Natural killer cell (primary cell): ENCODE results near the gene CYP19A1. TPM values are rescaled to one million over a fixed set of nuclear protein-coding genes. Genes with fewer than 3 reads are reported as not detected.

Source experiments
- ATAC-seq, 3 donors: fragments of 150-1000 bp in 2 of 3; fragments of 200-7000 bp in 1 of 3; cut with Tn5 transposase; 1 replicate in 1 of 3; 2 replicates in 2 of 3; pipeline ENCODE4 v1.10.0; 2021; ENCODE audit warnings: mild to moderate bottlenecking in 2 of 3, moderate library complexity in 2 of 3
- DNase-seq, 2 donors: peaks; one replicate each; pipeline versions ENCODE4 v3.0.0 to v3.0.0-alpha.2; 2013 to 2021; ENCODE audit warnings: mixed read lengths in 1 of 2
- H3K27ac ChIP-seq: one replicate; pipeline ENCODE4 v1.5.1; 2013; ENCODE audit warnings: mild to moderate bottlenecking, low read length
- H3K27me3 ChIP-seq: one replicate; pipeline ENCODE4 v1.6.1; 2013; ENCODE audit warnings: low read length; ENCODE audit not compliant: control insufficient read depth, insufficient read depth
- H3K36me3 ChIP-seq: one replicate; pipeline ENCODE4 v1.6.1; 2013; ENCODE audit warnings: low read length; ENCODE audit not compliant: control insufficient read depth, insufficient read depth
- H3K4me1 ChIP-seq: one replicate; pipeline ENCODE4 v1.6.1; 2013; ENCODE audit warnings: low read length; ENCODE audit not compliant: control insufficient read depth, insufficient read depth
- H3K4me3 ChIP-seq: one replicate; pipeline ENCODE4 v1.5.1; 2013; ENCODE audit warnings: low read length
- H3K9me3 ChIP-seq: one replicate; pipeline ENCODE4 v1.6.1; 2013; ENCODE audit warnings: low read length; ENCODE audit not compliant: control insufficient read depth, insufficient read depth
- H3K27ac Mint-ChIP-seq, 2 donors: one replicate each; pipeline ENCODE4 v1.8.0; 2022; ENCODE audit warnings: mild to moderate bottlenecking in 2 of 2, mixed read lengths in 2 of 2, moderate library complexity in 1 of 2
- H3K27me3 Mint-ChIP-seq, 2 donors: one replicate each; pipeline ENCODE4 v1.8.0; 2022; ENCODE audit warnings: low read depth in 2 of 2, mixed read lengths in 2 of 2
- H3K36me3 Mint-ChIP-seq: one replicate; pipeline ENCODE4 v1.8.0; 2022; ENCODE audit warnings: mixed read lengths
- H3K4me1 Mint-ChIP-seq, 2 donors: one replicate each; pipeline ENCODE4 v1.8.0; 2022; ENCODE audit warnings: mixed read lengths in 2 of 2
- H3K4me3 Mint-ChIP-seq: one replicate; pipeline ENCODE4 v1.8.0; 2022; ENCODE audit warnings: mild to moderate bottlenecking, moderate library complexity, mixed read lengths
- H3K9me3 Mint-ChIP-seq, 2 donors: one replicate each; pipeline ENCODE4 v1.8.0; 2022; ENCODE audit warnings: mixed read lengths in 2 of 2
- WGBS: methylation state at CpG from one replicate; pipeline ENCODE4 v1.1.7; 2013; ENCODE audit warnings: missing lambda C conversion rate; ENCODE audit not compliant: insufficient coverage; 5-methylcytosine and 5-hydroxymethylcytosine counted together
- intact Hi-C: fragments of 100-400 bp; cut with micrococcal nuclease; formaldehyde crosslinking; loops from one replicate; pipeline ENCODE4 v1.14.2; 2022
- total RNA-seq, 4 donors: library from RNA; stranded (reverse); fragments of 120-200 nt in 1 of 4; gene quantifications; one replicate each; pipeline versions ENCODE4 v1.2.3 to v1.2.4, GENCODE V29; 2013 to 2022
- TF ChIP-seq, protein P1 (sequence below): fragments of 200-600 bp; IDR thresholded peaks from one replicate; pipeline ENCODE4 v1.8.0; 2022; ENCODE audit warnings: antibody characterized with exemption

The CYP19A1 gene
- total RNA-seq, 3 donors from 2014 or later (not counting 1 experiment from before 2014, with no cell fraction given): not detected

DNA sequence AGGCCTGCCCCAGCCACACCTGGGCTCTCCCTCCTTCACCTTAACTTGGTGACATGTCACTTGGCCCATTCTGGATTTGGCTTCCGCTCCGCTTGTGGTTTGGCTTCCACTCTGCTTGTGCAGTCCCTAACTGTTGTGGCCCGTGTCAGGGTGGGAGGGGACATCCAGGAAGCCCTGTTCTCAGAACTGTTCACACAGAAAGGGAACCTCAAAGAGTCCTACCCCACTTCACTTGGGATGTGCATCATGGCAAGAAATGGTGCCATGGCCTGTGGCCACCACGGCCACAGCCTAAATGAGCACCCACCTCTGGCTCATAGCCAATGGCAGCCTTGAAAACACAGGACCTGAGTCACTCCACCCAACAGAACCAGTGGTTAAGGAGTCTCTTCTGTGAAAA, 63.4 kb downstream of the CYP19A1 start:
- WGBS: 74% methylated on average over 4 of the region's 4 CpGs
- Histone ChIP-seq H3K4me1 (no peaks in the 10 kb centered on the region), H3K27me3 (peaks cover 3% of the 10 kb centered on the region), H3K27ac (no peak overlapping the region), H3K36me3 (no peaks in the 10 kb centered on the region), H3K4me3 (no peak overlapping the region), H3K9me3 (no peaks in the 10 kb centered on the region)
- H3K27ac Mint-ChIP-seq: no peak overlapping the region
- intact Hi-C loops: no loop called here
- no peak for DNase-seq
- H3K4me3 Mint-ChIP-seq: no peak overlapping the region
- no peak for ATAC-seq
- H3K36me3 Mint-ChIP-seq: no peaks in the 10 kb centered on the region
- H3K27me3 Mint-ChIP-seq: peaks cover 4 to 14% of the 10 kb centered on the region in 2 donors
- no peaks in the 10 kb centered on the region for H3K4me1 Mint-ChIP-seq
- no peaks in the 10 kb centered on the region for H3K9me3 Mint-ChIP-seq
- TF ChIP-seq, protein P1, sequence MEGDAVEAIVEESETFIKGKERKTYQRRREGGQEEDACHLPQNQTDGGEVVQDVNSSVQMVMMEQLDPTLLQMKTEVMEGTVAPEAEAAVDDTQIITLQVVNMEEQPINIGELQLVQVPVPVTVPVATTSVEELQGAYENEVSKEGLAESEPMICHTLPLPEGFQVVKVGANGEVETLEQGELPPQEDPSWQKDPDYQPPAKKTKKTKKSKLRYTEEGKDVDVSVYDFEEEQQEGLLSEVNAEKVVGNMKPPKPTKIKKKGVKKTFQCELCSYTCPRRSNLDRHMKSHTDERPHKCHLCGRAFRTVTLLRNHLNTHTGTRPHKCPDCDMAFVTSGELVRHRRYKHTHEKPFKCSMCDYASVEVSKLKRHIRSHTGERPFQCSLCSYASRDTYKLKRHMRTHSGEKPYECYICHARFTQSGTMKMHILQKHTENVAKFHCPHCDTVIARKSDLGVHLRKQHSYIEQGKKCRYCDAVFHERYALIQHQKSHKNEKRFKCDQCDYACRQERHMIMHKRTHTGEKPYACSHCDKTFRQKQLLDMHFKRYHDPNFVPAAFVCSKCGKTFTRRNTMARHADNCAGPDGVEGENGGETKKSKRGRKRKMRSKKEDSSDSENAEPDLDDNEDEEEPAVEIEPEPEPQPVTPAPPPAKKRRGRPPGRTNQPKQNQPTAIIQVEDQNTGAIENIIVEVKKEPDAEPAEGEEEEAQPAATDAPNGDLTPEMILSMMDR: no peak

DNA sequence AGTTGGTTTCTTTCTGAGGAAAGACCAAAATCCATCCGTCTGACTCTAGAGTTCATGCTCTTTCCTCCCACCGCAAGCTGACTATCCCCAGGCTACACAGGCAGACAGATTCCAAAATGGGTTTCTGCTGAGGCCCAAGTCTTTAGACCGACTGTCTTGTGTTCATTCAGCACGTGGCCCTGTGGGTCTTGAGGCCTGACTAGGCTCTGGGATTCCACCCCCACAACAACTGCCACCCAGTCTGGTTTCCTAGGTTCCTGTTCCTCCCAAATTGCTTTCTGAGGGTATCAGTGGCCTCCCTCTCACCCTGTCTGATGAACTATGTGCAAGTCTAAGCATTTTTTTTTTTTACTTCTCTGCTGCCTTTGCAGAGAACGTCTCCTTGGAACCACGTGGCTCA, 67.7 kb downstream of the CYP19A1 start:
- intact Hi-C loops: no loop called here
- Mint-ChIP-seq H3K9me3 (no peaks in the 10 kb centered on the region), H3K27me3 (peaks cover 7 to 17% of the 10 kb centered on the region in 2 donors), H3K4me1 (no peaks in the 10 kb centered on the region), H3K27ac (no peak overlapping the region), H3K4me3 (no peak overlapping the region), H3K36me3 (no peaks in the 10 kb centered on the region)
- TF ChIP-seq, protein P1: no peak
- H3K9me3 ChIP-seq: no peaks in the 10 kb centered on the region
- no peak overlapping the region for H3K4me3 ChIP-seq
- WGBS: 74% methylated on average over 6 of the region's 6 CpGs
- ATAC-seq (no peak), DNase-seq (no peak)
- H3K27me3 ChIP-seq: peaks cover 9% of the 10 kb centered on the region
- no peak overlapping the region for H3K27ac ChIP-seq
- H3K4me1 ChIP-seq: peaks cover 4% of the 10 kb centered on the region
- H3K36me3 ChIP-seq: no peaks in the 10 kb centered on the region

DNA sequence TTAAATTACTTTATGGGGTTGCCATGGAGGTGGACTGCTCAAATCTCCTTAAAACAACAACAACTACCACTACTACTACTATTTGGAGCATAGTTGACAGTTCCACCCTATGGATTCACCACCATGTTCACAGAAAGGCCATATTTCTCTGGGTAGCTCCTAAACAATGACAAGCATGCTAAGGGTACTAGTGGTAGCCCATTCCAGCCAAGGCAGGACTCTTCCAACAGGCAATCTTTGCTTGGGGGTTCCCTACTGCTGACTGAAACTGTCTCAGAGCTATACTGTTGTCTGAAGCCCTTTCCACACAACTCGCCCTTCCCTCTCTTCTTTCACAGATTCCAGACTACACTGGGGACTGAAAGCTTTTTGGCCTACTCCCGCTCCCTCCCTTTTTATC, 68.9 kb downstream of the CYP19A1 start:
- Mint-ChIP-seq H3K27me3 (peaks cover 7 to 20% of the 10 kb centered on the region in 2 donors), H3K36me3 (no peaks in the 10 kb centered on the region), H3K9me3 (no peaks in the 10 kb centered on the region), H3K4me1 (no peaks in the 10 kb centered on the region), H3K4me3 (no peak overlapping the region), H3K27ac (no peak overlapping the region)
- intact Hi-C loops: no loop called here
- Histone ChIP-seq H3K36me3 (no peaks in the 10 kb centered on the region), H3K27me3 (peaks cover 9% of the 10 kb centered on the region), H3K4me1 (peaks cover 4% of the 10 kb centered on the region), H3K27ac (no peak overlapping the region), H3K9me3 (no peaks in the 10 kb centered on the region), H3K4me3 (no peak overlapping the region)
- DNase-seq (no peak), ATAC-seq (no peak)
- TF ChIP-seq, protein P1: no peak
- 56% methylated on average over 2 of the region's 2 CpGs for WGBS

DNA sequence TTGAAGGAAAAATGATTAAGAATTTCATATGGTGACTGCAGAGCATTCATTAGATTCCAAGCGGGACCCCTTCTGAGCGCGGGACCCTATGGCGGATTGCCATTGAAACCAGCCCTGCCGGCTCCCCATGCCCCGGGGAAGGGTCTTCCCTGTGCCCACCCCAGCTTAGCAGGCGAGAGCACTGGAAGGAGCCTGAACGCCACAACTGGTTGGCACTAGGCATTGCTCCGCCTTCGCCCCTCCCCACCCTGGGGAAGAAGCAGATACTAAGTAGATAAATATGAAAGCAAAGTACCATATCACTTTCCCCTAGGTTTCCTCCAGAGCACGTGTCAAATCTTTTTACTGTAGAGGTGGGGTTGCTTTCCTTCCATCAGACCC, 70.7 kb downstream of the CYP19A1 start:
- H3K4me1 Mint-ChIP-seq: no peaks in the 10 kb centered on the region
- no peaks in the 10 kb centered on the region for H3K36me3 ChIP-seq
- H3K27ac Mint-ChIP-seq: no peak overlapping the region
- no peak for ATAC-seq
- H3K9me3 ChIP-seq: no peaks in the 10 kb centered on the region
- TF ChIP-seq, protein P1: no peak
- no peaks in the 10 kb centered on the region for H3K9me3 Mint-ChIP-seq
- no peak overlapping the region for H3K4me3 Mint-ChIP-seq
- no peak for DNase-seq
- intact Hi-C loops: no loop called here
- no peak overlapping the region for H3K4me3 ChIP-seq
- peaks cover 6% of the 10 kb centered on the region for H3K27me3 ChIP-seq
- H3K27me3 Mint-ChIP-seq: peaks cover 7 to 20% of the 10 kb centered on the region in 2 donors
- WGBS: 9% methylated on average over 9 of the region's 11 CpGs
- H3K27ac ChIP-seq: no peak overlapping the region
- H3K36me3 Mint-ChIP-seq: no peaks in the 10 kb centered on the region
- peaks cover 4% of the 10 kb centered on the region for H3K4me1 ChIP-seq
